GM21515 (cell line): ENCODE measurements around the gene LILRA1.
"Not testable (repeated sequence)": the region's sequence is repeated elsewhere in the genome, so short reads cannot be mapped to it uniquely, and the experiment has no call there.

Source experiments
- ATAC-seq: cut with Tn5 transposase; IDR thresholded peaks from one replicate; pipeline ENCODE4 v1.9.1; 2021; ENCODE audit not compliant: unreplicated experiment

LILRA1 gene

GRCh38 chr19:54624234-54624633 lies 30.8 kb downstream of the LILRA1 start:
- not testable (repeated sequence) for ATAC-seq

- ATAC-seq, result not testable (repeated sequence)
Measured at GRCh38 chr19:54624934-54625730, 31.7 kb downstream of the LILRA1 start.

GRCh38 chr19:54626757-54627156 lies 33.3 kb downstream of the LILRA1 start:
- no peak for ATAC-seq

- not testable (repeated sequence) for ATAC-seq
Measured at GRCh38 chr19:54627912-54628311, 34.5 kb downstream of the LILRA1 start.

GRCh38 chr19:54630262-54630661 lies 36.8 kb downstream of the LILRA1 start, which contains the start of gene LILRB1:
LILRB1 (plus strand) TSS chr19:54630484; CDS start chr19:54631074, 590 bp downstream.
- ATAC-seq, result not testable (repeated sequence)

GRCh38 chr19:54630782-54631181 lies 37.4 kb downstream of the LILRA1 start:
- ATAC-seq, result no peak

GRCh38 chr19:54631489-54632337 lies 38.3 kb downstream of the LILRA1 start:
- not testable (repeated sequence) for ATAC-seq

- ATAC-seq, result not testable (repeated sequence)
Measured at GRCh38 chr19:54632517-54632916, 39.1 kb downstream of the LILRA1 start.

- ATAC-seq, result no peak
Measured at GRCh38 chr19:54633401-54633800, 40.0 kb downstream of the LILRA1 start.

- not testable (repeated sequence) for ATAC-seq
Measured at GRCh38 chr19:54636081-54636480, 42.6 kb downstream of the LILRA1 start.

- ATAC-seq, result no peak
Measured at GRCh38 chr19:54638683-54639082, 45.3 kb downstream of the LILRA1 start.

GRCh38 chr19:54642953-54643352 lies 49.5 kb downstream of the LILRA1 start:
- not testable (repeated sequence) for ATAC-seq

- ATAC-seq, result not testable (repeated sequence)
Measured at GRCh38 chr19:54643583-54643982, 50.2 kb downstream of the LILRA1 start.

- ATAC-seq, result no peak
Measured at GRCh38 chr19:54644056-54644455, 50.6 kb downstream of the LILRA1 start.

GRCh38 chr19:54646331-54646841 lies 53.0 kb downstream of the LILRA1 start:
- ATAC-seq, result no peak

GRCh38 chr19:54648129-54648528 lies 54.7 kb downstream of the LILRA1 start:
- no peak for ATAC-seq

GRCh38 chr19:54650108-54650655 lies 56.8 kb downstream of the LILRA1 start:
- no peak for ATAC-seq
